ENCODE data around the gene MAPK9. TPM values are rescaled to one million over a fixed set of nuclear protein-coding genes. Genes with fewer than 3 reads are reported as not detected.
"Not testable (repeated sequence)": the region's sequence is repeated elsewhere in the genome, so short reads cannot be mapped to it uniquely, and the experiment has no call there.

The MAPK9 gene
- total RNA-seq, 2 experiments from 2014 or later = 19.9 to 42.1 TPM

GRCh38 chr5:180299526-180299925, 7.6 kb upstream of the MAPK9 start:
- CTCF ChIA-PET (ENCODE audit: unreplicated experiment) = no interaction called here
- BruUV-seq (replicated peaks) = no TSS peak

GRCh38 chr5:180299014-180299413, 7.1 kb upstream of the MAPK9 start:
- POLR2A ChIA-PET; DNase-seq (ENCODE audit: low spot score); H3K79me2 ChIP-seq (ENCODE audit: insufficient read depth, low read depth, low read length); intact Hi-C loops (cut with micrococcal nuclease; ENCODE audit: unreplicated experiment); H3K4me3 ChIP-seq (ENCODE audit: low read depth, low read length, poor library complexity, severe bottlenecking); H3K27ac ChIP-seq (ENCODE audit: low read depth, low read length, poor library complexity, severe bottlenecking); H2AFZ ChIP-seq (ENCODE audit: low read length); H3K9me2 ChIP-seq (ENCODE audit: insufficient read depth, low read length); CTCF ChIA-PET (ENCODE audit: unreplicated experiment); BruUV-seq (replicated peaks); H3K9me3 ChIP-seq (ENCODE audit: low read length); H3K4me2 ChIP-seq (ENCODE audit: low read length); H3K36me3 ChIP-seq (ENCODE audit: insufficient read depth, low read length); H4K20me1 ChIP-seq (ENCODE audit: insufficient read depth, low read length): not testable (repeated sequence)
- peaks cover 12% of the 10 kb centered on the region for H3K4me1 ChIP-seq (ENCODE audit: insufficient read depth, low read length, poor library complexity, severe bottlenecking)

More at GRCh38 chr5:180299526-180299925, 7.6 kb upstream of the MAPK9 start:
- DNase-seq (ENCODE audit: low spot score) = no peak
- intact Hi-C loops (cut with micrococcal nuclease; ENCODE audit: unreplicated experiment) = no loop called here
- no peak overlapping the region for H3K27ac ChIP-seq (ENCODE audit: low read depth, low read length, poor library complexity, severe bottlenecking)
- no peak for TF ChIP-seq EZH2phosphoT487 (IDR thresholded peaks at IDR 0.05; ENCODE audit: borderline replicate concordance, low read depth, low read length)
- TF ChIP-seq CTCF (conservative IDR thresholded peaks at IDR 0.05; ENCODE audit: low read length) = no peak
- POLR2A ChIA-PET = no interaction called here
- peaks cover 8% of the 10 kb centered on the region; the same call in 1 of the 2 replicates for H3K36me3 ChIP-seq (ENCODE audit: insufficient read depth, low read length)
- H4K20me1 ChIP-seq (ENCODE audit: insufficient read depth, low read length) = no peaks in the 10 kb centered on the region
- no peaks in the 10 kb centered on the region for H3K9me2 ChIP-seq (ENCODE audit: insufficient read depth, low read length)
- H2AFZ ChIP-seq (ENCODE audit: low read length) = no peak overlapping the region
- no peaks in the 10 kb centered on the region for H3K79me2 ChIP-seq (ENCODE audit: insufficient read depth, low read depth, low read length)
- H3K9me3 ChIP-seq (ENCODE audit: low read length) = no peaks in the 10 kb centered on the region
- H3K4me3 ChIP-seq (ENCODE audit: low read depth, low read length, poor library complexity, severe bottlenecking) = no peak overlapping the region
- H3K4me1 ChIP-seq (ENCODE audit: insufficient read depth, low read length, poor library complexity, severe bottlenecking) = peaks cover 7% of the 10 kb centered on the region
- H3K4me2 ChIP-seq (ENCODE audit: low read length) = no peak overlapping the region

GRCh38 chr5:180297587-180298282, 5.9 kb upstream of the MAPK9 start:
- 0 out of 2 replicates have a peak, but pooled peaks cover 4% of the 10 kb centered on the region for H3K79me2 ChIP-seq (ENCODE audit: insufficient read depth, low read depth, low read length)
- no peaks in the 10 kb centered on the region for H3K9me2 ChIP-seq (ENCODE audit: insufficient read depth, low read length)
- H4K20me1 ChIP-seq (ENCODE audit: insufficient read depth, low read length) = 0 out of 2 replicates have a peak, but pooled peaks cover 3% of the 10 kb centered on the region
- no peak overlapping the region for H2AFZ ChIP-seq (ENCODE audit: low read length)
- peaks cover 22% of the 10 kb centered on the region for H3K4me1 ChIP-seq (ENCODE audit: insufficient read depth, low read length, poor library complexity, severe bottlenecking)
- TF ChIP-seq EZH2phosphoT487 (IDR thresholded peaks at IDR 0.05; ENCODE audit: borderline replicate concordance, low read depth, low read length) (no peak), CTCF (conservative IDR thresholded peaks at IDR 0.05; ENCODE audit: low read length) (no peak)
- ChIA-PET POLR2A (no interaction called here), CTCF (ENCODE audit: unreplicated experiment) (no interaction called here)
- H3K4me2 ChIP-seq (ENCODE audit: low read length) = no peak overlapping the region
- BruUV-seq (replicated peaks) = no TSS peak
- intact Hi-C loops (cut with micrococcal nuclease; ENCODE audit: unreplicated experiment) = no loop called here
- peaks cover 8% of the 10 kb centered on the region; the same call in 1 of the 2 replicates for H3K36me3 ChIP-seq (ENCODE audit: insufficient read depth, low read length)
- H3K4me3 ChIP-seq (ENCODE audit: low read depth, low read length, poor library complexity, severe bottlenecking) = no peak overlapping the region
- DNase-seq (ENCODE audit: low spot score) = no peak
- H3K27ac ChIP-seq (ENCODE audit: low read depth, low read length, poor library complexity, severe bottlenecking) = no peak overlapping the region
- H3K9me3 ChIP-seq (ENCODE audit: low read length) = no peaks in the 10 kb centered on the region

All from OCI-LY7 (cell line).